Astrocyte (in vitro differentiated cells and primary cell): Measurements from ENCODE around the gene RRBP1. TPM values are rescaled to one million over a fixed set of nuclear protein-coding genes. Genes with fewer than 3 reads are reported as not detected.

Experiments used
- DNase-seq: peaks from one replicate; pipeline ENCODE4 v3.0.0-alpha.2; 2010; ENCODE audit warnings: low read depth
- FAIRE-seq: peaks from 2 replicates; lab custom pipeline; 2011; peaks lifted over from hg19 to GRCh38; lab: Jason Lieb, UNC
- H2AFZ ChIP-seq: 2 replicates; pipeline ENCODE4 v1.6.0; 2012; ENCODE audit warnings: low read depth, low read length, inconsistent platforms
- H3K27ac ChIP-seq: 2 replicates; pipeline ENCODE4 v1.5.1; 2011; ENCODE audit warnings: low read depth, low read length, inconsistent platforms
- H3K27me3 ChIP-seq: 2 replicates; pipeline ENCODE4 v1.6.0; 2011; ENCODE audit warnings: low read length, inconsistent platforms; ENCODE audit not compliant: insufficient read depth
- H3K36me3 ChIP-seq: 2 replicates; pipeline ENCODE4 v1.5.1; 2011; ENCODE audit warnings: low read length, inconsistent platforms; ENCODE audit not compliant: insufficient read depth
- H3K4me1 ChIP-seq: 2 replicates; pipeline ENCODE4 v1.5.1; 2011; ENCODE audit warnings: low read length, inconsistent platforms; ENCODE audit not compliant: insufficient read depth
- H3K4me2 ChIP-seq: 2 replicates; pipeline ENCODE4 v1.6.0; 2012; ENCODE audit warnings: low read length, inconsistent platforms
- H3K4me3 ChIP-seq: 2 replicates; pipeline ENCODE4 v1.5.1; 2011; ENCODE audit warnings: low read depth, mild to moderate bottlenecking, low read length, inconsistent platforms; ENCODE audit not compliant: insufficient read depth
- H3K79me2 ChIP-seq: 2 replicates; pipeline ENCODE4 v1.6.0; 2012; ENCODE audit warnings: mild to moderate bottlenecking, low read length, inconsistent platforms; ENCODE audit not compliant: insufficient read depth
- H3K9ac ChIP-seq: 2 replicates; pipeline ENCODE4 v1.6.0; 2012; ENCODE audit warnings: mild to moderate bottlenecking, low read length, inconsistent platforms
- H3K9me3 ChIP-seq: 2 replicates; pipeline ENCODE4 v1.5.1; 2012; ENCODE audit warnings: low read depth, mild to moderate bottlenecking, low read length, inconsistent platforms; ENCODE audit not compliant: insufficient read depth
- H4K20me1 ChIP-seq: 2 replicates; pipeline ENCODE4 v1.6.0; 2012; ENCODE audit warnings: low read length, inconsistent platforms; ENCODE audit not compliant: insufficient read depth
- H3K27ac Mint-ChIP-seq: one replicate; pipeline ENCODE4 v1.8.0; 2021; ENCODE audit warnings: mild to moderate bottlenecking, mixed read lengths; ENCODE audit not compliant: unreplicated experiment
- H3K27me3 Mint-ChIP-seq: one replicate; pipeline ENCODE4 v1.8.0; 2021; ENCODE audit warnings: low read depth, mixed read lengths; ENCODE audit not compliant: unreplicated experiment
- H3K36me3 Mint-ChIP-seq: one replicate; pipeline ENCODE4 v1.8.0; 2021; ENCODE audit warnings: low read depth, mixed read lengths; ENCODE audit not compliant: unreplicated experiment
- H3K4me1 Mint-ChIP-seq: one replicate; pipeline ENCODE4 v1.8.0; 2021; ENCODE audit warnings: low read depth, mixed read lengths; ENCODE audit not compliant: unreplicated experiment
- H3K4me3 Mint-ChIP-seq: one replicate; pipeline ENCODE4 v1.8.0; 2021; ENCODE audit warnings: mild to moderate bottlenecking, moderate library complexity, mixed read lengths; ENCODE audit not compliant: unreplicated experiment
- H3K9me3 Mint-ChIP-seq: one replicate; pipeline ENCODE4 v1.8.0; 2021; ENCODE audit warnings: mild to moderate bottlenecking, mixed read lengths; ENCODE audit not compliant: unreplicated experiment
- CTCF ChIP-seq: IDR thresholded peaks from 2 replicates; pipeline ENCODE4 v1.5.1; 2011; ENCODE audit warnings: low read depth, mild to moderate bottlenecking, inconsistent platforms, low read length, moderate library complexity; ENCODE audit not compliant: insufficient read depth
- EZH2 ChIP-seq: IDR thresholded peaks from 2 replicates; pipeline ENCODE4 v1.6.1; 2012; ENCODE audit warnings: mild to moderate bottlenecking, low read length, inconsistent platforms; ENCODE audit not compliant: insufficient read depth
- total RNA-seq: library from RNA; stranded (reverse); gene quantifications from 2 replicates; pipeline ENCODE4 v1.2.1, GENCODE V29; 2021

RRBP1 gene
- total RNA-seq, 1 donor from 2014 or later = 347 TPM

GRCh38 chr20:17658648-17658993, 23.4 kb downstream of the RRBP1 start:
- Histone ChIP-seq H3K79me2 (peaks cover 99% of the 10 kb centered on the region), H3K27me3 (no peaks in the 10 kb centered on the region), H3K4me1 (peaks cover 24% of the 10 kb centered on the region), H3K9ac (no peak overlapping the region), H3K4me3 (no peak overlapping the region), H3K36me3 (peaks cover 39% of the 10 kb centered on the region), H3K27ac (no peak overlapping the region), H3K9me3 (no peaks in the 10 kb centered on the region), H4K20me1 (peaks cover 97% of the 10 kb centered on the region), H3K4me2 (no peak overlapping the region), H2AFZ (no peak overlapping the region)
- no peaks in the 10 kb centered on the region for H3K27me3 Mint-ChIP-seq
- no peak for DNase-seq
- TF ChIP-seq EZH2 (no peak), CTCF (no peak)
- H3K4me1 Mint-ChIP-seq = peaks cover 48% of the 10 kb centered on the region
- H3K9me3 Mint-ChIP-seq = peaks cover 2% of the 10 kb centered on the region
- no peak overlapping the region for H3K27ac Mint-ChIP-seq
- FAIRE-seq = no peak
- H3K36me3 Mint-ChIP-seq = peaks cover 48% of the 10 kb centered on the region
- H3K4me3 Mint-ChIP-seq = no peak overlapping the region

DNA sequence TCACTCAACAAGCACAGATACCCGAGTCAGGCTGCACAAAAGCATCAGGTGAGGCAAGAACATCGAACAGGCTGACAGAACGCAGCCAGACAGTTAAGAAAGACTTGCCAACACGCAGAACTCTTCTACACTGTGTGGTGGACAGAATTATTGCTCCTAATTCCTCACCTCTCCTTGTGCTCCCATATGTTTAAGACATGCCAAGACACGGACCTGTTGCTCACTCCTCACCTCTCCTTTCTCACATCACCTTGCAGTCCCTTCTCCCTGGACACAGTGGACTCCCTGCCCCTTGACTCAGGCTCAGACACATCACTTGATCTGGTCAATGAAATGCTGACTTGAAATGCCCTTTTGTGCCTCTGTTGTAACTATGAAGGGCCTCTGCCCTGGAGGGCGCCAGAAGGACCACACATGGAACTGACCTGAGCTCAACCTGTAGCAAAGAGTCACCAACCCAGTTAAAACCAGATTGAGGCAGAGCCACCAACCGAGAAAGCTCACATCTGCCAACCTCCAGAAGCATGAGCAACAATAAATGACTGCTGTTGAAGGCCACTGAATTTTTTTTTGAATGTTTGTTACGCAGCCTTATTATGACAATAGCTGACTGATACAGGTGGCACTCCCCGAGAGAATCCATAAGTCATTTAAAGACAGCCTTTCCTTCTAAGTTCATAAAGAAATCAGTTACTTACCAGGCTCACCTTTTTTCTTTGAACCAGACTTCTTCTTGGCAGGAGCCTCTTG, 24.0 kb downstream of the RRBP1 start:
- FAIRE-seq (no peak), DNase-seq (no peak)
- H3K4me3 ChIP-seq = no peak overlapping the region
- no peak overlapping the region for H3K27ac ChIP-seq
- Mint-ChIP-seq H3K4me3 (no peak overlapping the region), H3K4me1 (peaks cover 43% of the 10 kb centered on the region), H3K27me3 (no peaks in the 10 kb centered on the region), H3K27ac (no peak overlapping the region), H3K9me3 (peaks cover 2% of the 10 kb centered on the region), H3K36me3 (peaks cover 48% of the 10 kb centered on the region)
- no peak overlapping the region for H2AFZ ChIP-seq
- no peak overlapping the region for H3K4me2 ChIP-seq
- no peaks in the 10 kb centered on the region for H3K27me3 ChIP-seq
- peaks cover 96% of the 10 kb centered on the region for H4K20me1 ChIP-seq
- peaks cover 99% of the 10 kb centered on the region for H3K79me2 ChIP-seq
- no peaks in the 10 kb centered on the region for H3K9me3 ChIP-seq
- TF ChIP-seq CTCF (no peak), EZH2 (no peak)
- H3K4me1 ChIP-seq = peaks cover 23% of the 10 kb centered on the region
- H3K36me3 ChIP-seq = peaks cover 39% of the 10 kb centered on the region
- H3K9ac ChIP-seq = no peak overlapping the region

DNA sequence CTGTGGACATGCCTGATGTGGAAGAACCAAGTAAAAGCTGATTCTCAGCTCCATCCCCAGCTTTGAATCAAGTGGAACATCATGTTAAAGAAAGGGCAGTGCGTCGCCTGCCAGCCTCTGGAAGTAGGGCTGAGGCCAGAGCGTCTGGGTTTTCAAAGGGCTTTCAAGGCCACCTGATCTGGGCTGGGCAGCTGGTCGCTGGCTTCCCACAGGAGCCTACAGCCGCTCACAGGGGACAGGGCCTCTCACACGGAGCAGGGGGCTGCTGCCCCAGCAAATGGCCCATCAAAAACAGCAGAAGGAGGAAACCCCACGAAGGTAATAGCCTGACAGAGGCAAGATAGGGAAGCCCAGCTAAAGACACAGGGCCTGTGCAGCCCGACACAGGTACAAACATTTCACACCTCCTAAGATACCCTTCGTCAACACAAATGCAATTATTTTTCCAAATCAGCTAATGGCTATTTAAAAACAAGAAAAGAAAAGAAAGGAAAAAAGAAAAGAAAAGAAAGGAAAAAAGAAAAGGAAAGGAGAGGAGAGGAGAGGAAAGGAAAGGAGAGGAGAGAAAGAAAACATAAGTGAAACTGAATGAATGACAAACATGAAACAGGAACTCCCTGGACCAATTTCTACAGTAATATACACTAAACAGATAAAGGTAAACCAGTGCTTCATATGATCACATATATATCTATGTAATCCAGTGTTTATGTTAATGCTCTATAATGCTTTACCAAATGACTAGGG, 24.8 kb downstream of the RRBP1 start:
- no peak for DNase-seq
- peaks cover 36% of the 10 kb centered on the region for H3K4me1 Mint-ChIP-seq
- TF ChIP-seq CTCF = no peak
- TF ChIP-seq EZH2 = no peak
- Histone ChIP-seq H3K9ac (no peak overlapping the region), H4K20me1 (peaks cover 96% of the 10 kb centered on the region), H3K27ac (no peak overlapping the region), H3K4me2 (no peak overlapping the region), H3K79me2 (peaks cover 99% of the 10 kb centered on the region), H3K36me3 (peaks cover 42% of the 10 kb centered on the region), H2AFZ (no peak overlapping the region), H3K27me3 (no peaks in the 10 kb centered on the region), H3K4me3 (no peak overlapping the region), H3K4me1 (peaks cover 17% of the 10 kb centered on the region), H3K9me3 (no peaks in the 10 kb centered on the region)
- no peak for FAIRE-seq
- H3K27ac Mint-ChIP-seq = no peak overlapping the region
- peaks cover 2% of the 10 kb centered on the region for H3K9me3 Mint-ChIP-seq
- no peaks in the 10 kb centered on the region for H3K27me3 Mint-ChIP-seq
- H3K36me3 Mint-ChIP-seq = peaks cover 48% of the 10 kb centered on the region
- no peak overlapping the region for H3K4me3 Mint-ChIP-seq
